ENCODE results near the gene KRTAP12-3. TPM values are rescaled to one million over a fixed set of nuclear protein-coding genes. Genes with fewer than 3 reads are reported as not detected.
"Not testable (repeated sequence)": the region's sequence is repeated elsewhere in the genome, so short reads cannot be mapped to it uniquely, and the experiment has no call there.

KRTAP12-3 gene
- total RNA-seq: not detected

GRCh38 chr21:44657635-44658540 is at the start of gene KRTAP12-3:
KRTAP12-3 (plus strand) TSS chr21:44657932; CDS start chr21:44657980, 48 bp downstream.
- peak; percentile 1 for DNase-seq

- DNase-seq: no peak
Observed at GRCh38 chr21:44609193-44609592, 48.5 kb upstream of the KRTAP12-3 start.

DNA sequence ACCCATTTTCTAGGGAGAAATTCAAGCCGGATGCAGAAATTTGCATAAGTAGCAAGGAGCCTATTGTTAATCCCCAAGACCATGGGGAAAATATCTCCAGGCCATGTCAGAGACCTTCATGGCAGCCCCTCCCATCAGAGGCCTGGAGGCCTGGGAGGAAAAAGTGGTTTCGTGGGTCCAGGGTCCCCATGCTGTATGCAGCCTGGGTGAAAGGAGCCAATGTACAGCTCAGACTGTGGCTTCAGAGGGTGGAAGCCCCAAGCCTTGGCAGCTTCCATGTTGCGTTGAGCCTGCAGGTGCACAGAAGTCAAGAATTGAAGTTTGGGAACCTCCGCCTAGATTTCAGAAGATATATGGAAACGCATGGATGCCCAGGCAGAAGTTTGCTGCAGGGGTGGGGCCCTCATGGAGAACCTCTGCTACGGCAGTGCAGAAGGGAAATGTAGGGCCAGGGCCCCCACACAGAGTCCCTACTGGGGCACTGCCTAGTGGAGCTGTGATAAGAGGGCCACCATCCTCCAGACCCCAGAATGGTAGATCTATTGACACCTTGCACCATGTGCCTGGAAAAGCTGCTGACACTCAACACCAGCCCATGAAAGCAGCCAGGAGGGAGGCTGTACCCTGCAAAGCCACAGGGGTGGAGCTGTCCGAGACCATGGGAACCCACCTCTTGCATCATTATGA is 47.4 kb upstream of the KRTAP12-3 start:
- not testable (repeated sequence) for DNase-seq

DNA sequence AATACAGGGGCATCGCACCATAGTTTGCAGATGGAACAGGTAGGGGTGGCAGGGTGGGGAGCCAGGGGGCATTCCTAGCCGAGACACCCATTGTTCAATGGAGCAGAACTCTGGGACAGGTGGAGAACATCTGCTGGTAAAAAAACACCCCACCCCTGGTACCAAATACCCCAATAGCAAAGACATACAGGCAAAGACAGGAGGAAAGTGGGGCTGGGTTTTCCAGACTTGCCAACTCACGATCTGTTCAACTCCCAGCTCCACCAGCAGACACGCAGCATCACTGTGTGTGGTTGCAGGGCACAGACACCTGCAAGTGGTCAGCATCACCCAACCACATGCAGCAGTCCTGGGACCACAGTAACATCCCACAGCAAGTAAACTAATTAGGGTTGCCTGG is 46.2 kb upstream of the KRTAP12-3 start:
- DNase-seq: no peak

GRCh38 chr21:44612029-44612486 is 45.7 kb upstream of the KRTAP12-3 start, which contains the start of gene KRTAP10-8:
KRTAP10-8 (plus strand) TSS chr21:44612079; CDS start chr21:44612101, 22 bp downstream.
- no peak for DNase-seq

DNA sequence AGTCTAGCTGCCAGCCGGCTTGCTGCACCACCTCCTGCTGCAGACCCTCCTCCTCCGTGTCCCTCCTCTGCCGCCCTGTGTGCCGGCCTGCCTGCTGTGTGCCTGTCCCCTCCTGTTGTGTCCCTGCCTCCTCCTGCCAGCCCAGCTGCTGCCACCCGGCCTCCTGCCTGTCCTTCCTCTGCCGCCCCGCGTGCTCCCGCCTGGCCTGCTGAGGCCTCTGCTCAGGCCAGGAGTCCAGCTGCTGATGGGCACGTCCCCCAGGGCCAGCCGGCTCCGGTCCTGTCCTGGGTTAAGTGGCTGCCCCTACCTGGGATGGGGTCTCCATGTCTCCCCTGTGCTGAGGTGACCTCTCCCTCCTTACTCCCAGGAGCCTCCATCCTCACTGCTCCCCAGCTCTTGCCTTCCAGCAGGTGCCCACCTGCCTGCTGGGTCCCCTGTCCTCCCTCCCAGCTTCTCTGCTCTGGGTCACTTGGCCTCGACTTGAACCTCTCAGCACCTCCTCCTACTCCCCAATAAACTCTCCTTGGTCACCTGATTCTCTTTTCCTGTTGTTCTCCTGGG is 45.0 kb upstream of the KRTAP12-3 start:
- DNase-seq: no peak

GRCh38 chr21:44613386-44614155 is 44.2 kb upstream of the KRTAP12-3 start:
- DNase-seq: no peak

DNA sequence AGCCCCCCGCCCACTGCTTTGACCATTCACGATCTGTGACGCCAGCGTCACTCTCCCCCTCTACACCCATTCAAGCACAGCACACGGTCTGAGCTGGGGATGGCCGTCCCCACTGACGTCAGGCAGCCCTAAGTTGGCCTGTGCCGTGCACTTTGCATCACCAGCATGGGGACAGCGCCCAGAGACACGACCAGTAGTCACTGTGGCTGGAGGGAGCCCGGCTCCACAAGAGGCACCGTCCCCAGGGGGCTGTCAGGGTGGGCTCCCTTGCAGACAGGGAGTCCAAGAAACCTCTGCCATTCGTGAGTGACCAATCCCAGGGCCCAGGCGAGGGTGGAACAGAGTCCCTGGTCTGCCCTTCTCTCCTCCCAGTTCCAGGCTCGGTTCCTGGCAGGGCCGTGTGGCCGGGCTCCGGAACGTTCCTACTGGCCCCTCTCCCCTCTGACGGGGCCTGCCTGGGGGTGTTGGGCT is 43.5 kb upstream of the KRTAP12-3 start:
- DNase-seq: no peak

- no peak for DNase-seq
Observed at GRCh38 chr21:44614961-44615391, 42.8 kb upstream of the KRTAP12-3 start.

GRCh38 chr21:44615466-44615865 is 42.3 kb upstream of the KRTAP12-3 start:
- no peak for DNase-seq

DNA sequence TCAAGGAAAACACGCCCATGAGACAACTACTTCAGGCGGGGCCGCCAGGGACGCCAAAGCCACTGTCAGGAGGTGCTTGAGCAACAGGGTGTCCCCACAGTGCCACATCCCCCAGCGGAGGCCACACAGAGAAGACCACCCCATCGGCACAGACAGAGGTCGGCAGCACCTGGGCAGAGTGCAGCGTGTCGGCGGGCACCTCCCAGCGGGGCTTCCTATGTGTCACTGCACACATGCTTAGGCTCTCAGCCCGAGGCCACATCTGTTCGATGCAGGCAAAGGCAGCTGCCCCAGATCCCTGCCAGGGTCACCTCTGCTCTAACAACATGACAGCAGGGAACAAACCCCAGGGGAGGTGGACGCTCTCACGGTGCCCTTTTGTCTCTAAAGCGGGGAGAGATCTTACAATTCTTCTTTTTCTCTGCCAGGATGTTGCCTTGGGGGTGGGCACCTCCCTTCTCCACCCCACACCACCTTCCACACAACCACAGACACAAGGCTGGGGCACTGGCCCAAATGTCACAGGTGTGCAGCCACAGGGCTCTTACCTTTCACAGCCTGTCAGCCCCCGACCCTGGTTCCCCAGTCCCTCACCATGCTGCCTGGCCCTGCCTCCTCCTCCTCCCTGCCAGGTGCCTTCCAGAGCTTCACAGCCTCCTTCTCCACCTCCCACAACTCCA is 41.7 kb upstream of the KRTAP12-3 start:
- DNase-seq: no peak

DNA sequence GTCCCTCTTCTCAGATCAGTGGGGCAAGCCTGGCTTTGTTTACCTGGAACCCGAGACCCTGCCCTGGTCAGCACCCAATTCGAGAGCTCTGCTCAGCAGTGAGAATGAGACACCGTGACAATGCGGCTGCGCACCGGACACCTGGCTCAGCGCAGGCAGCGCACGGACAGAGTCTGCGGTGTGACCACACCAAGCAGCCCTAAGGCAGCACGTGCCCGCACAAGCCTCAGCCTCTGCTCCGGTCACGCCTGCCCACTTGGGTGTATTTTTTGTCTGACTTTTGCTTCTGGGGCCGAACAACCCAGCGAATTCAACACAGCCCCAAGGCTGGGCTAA is 41.2 kb upstream of the KRTAP12-3 start:
- no peak for DNase-seq

DNA sequence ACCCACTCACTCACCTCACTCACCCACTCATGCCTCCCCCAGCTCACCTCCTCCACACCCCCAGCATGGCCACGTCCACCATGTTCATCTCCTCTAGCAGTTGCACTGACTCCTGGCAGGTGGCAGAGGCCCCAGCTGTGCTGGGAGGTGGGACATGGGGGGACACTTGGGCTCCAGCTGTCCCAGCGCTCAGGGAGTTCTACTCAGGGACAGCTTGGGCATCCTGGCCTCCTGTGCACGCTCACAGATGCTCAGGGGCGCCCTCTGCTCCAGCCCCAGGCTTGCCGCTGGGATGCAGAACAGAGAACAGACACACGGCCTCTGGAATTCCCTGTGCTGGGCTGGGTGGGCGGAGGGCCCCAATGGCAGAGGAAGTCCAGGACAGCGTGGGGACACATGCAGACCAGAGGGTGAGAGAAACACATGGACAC is 40.6 kb upstream of the KRTAP12-3 start:
- no peak for DNase-seq

GRCh38 chr21:44618504-44618903 is 39.2 kb upstream of the KRTAP12-3 start:
- no peak for DNase-seq

GRCh38 chr21:44618909-44619308 is 38.8 kb upstream of the KRTAP12-3 start:
- no peak for DNase-seq

DNA sequence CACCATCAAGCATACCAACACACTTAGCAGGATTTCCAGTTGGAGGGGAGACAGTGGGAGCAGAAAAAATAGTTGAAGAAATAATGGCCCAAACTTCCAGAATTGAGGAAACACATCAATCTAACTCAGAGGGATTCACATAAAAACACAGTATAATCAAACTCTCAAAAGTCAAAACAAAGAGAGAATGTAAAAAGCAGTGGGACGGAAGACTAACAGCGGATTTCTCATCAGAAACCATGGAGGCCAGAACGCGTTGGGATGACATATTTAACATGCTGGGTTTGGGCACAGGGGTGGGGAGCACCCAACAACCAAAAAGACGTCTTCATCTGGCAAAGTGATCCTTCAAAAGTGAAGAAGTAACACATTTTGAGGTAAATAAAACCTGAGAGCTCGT is 37.8 kb upstream of the KRTAP12-3 start:
- DNase-seq: no peak

GRCh38 chr21:44623575-44623974 is 34.2 kb upstream of the KRTAP12-3 start:
- no peak for DNase-seq

- no peak for DNase-seq
Observed at GRCh38 chr21:44625756-44626155, 32.0 kb upstream of the KRTAP12-3 start.

DNA sequence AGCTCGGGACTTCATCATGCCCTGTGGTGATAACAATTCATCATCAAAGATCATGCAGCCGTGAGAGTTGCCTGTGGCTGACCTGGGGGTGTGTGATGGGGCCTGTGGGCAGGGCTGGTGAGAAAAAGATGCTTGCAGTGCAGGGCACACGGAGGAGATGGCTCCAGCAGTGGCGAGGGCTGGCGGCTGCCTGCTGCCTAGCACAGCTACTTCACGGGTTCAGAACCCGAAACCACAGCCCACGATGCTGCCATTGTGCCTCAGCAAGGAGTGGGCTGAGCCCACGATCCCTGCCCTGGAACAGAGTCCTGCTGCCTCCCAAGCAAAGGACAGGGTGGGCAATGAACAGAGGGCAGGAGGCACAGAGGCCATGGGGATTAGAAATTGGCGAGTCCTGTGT is 31.5 kb upstream of the KRTAP12-3 start:
- no peak for DNase-seq

DNA sequence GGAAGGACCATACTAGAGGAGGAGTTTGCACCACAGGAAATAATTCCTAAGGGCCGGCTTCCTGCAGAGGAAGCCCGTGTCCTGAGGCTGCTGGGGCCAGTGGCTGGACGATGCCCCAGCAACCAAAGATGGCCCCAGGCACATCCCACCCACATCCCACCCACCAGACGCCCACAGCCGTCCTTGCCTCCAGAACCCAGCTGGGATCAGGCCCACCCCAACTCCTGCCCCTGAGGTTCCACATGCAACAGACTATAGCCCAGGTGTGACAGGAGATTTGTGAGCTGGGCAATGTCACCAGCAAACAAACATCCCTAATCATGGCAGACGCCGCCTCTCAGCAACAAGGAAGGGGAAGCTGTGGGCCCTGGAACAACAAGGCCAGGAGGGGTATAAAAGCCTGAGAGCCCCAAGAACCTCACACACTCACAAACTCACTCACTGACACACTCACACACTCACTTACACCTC is 31.0 kb upstream of the KRTAP12-3 start, which contains the start of gene KRTAP10-9:
TSS of gene KRTAP10-9 (plus strand) at position 421 of the 471 bp plus-strand sequence. CDS start 79 bp downstream, outside the sequence.
- no peak for DNase-seq
